Tibial artery (tissue), 4 donors: ENCODE results near the gene COP1.
"Not testable (repeated sequence)": the region's sequence is repeated elsewhere in the genome, so short reads cannot be mapped to it uniquely, and the experiment has no call there.

ENCODE experiments used
- DNase-seq, 2 donors: peaks; one replicate each; pipeline ENCODE4 v3.0.0-alpha.2; 2019
- H3K27ac ChIP-seq, 2 donors: fragments of 200-600 bp; sonication (generic) in 1 of 2; 1 replicate in 1 of 2; 2 replicates in 1 of 2; pipeline ENCODE4 v1.5.1; 2018 to 2019; ENCODE audit warnings: mild to moderate bottlenecking in 1 of 2
- H3K27me3 ChIP-seq, 2 donors: fragments of 200-600 bp; sonication (generic) in 1 of 2; one replicate each; pipeline versions ENCODE4 v1.5.1 to v1.6.0; 2016 to 2019
- H3K36me3 ChIP-seq, 3 donors: fragments of 200-600 bp; sonication (generic) in 2 of 3; one replicate each; pipeline ENCODE4 v1.5.1; 2016 to 2019; ENCODE audit warnings: mild to moderate bottlenecking in 2 of 3
- H3K4me1 ChIP-seq, 4 donors: fragments of 200-600 bp; sonication (generic) in 2 of 4; 1 replicate in 3 of 4; 2 replicates in 1 of 4; pipeline ENCODE4 v1.5.1; 2016 to 2019
- H3K4me3 ChIP-seq, 2 donors: fragments of 200-600 bp; sonication (generic) in 1 of 2; 1 replicate in 1 of 2; 2 replicates in 1 of 2; pipeline ENCODE4 v1.5.1; 2018 to 2019; ENCODE audit warnings: mild to moderate bottlenecking in 2 of 2
- H3K9me3 ChIP-seq, 3 donors: fragments of 200-600 bp; sonication (generic) in 1 of 3; one replicate each; pipeline ENCODE4 v1.5.1; 2016 to 2019
- intact Hi-C: fragments of 100-400 bp; cut with DNase I; formaldehyde crosslinking; loops from one replicate; pipeline ENCODE4 v1.15.0; 2023; ENCODE audit warnings: low total_unique reads
- TF ChIP-seq, protein P1 (sequence below), 2 experiments: fragments of 200-600 bp in 1 of 2; fragments of 450-650 bp in 1 of 2; IDR thresholded peaks; one replicate each; pipeline ENCODE4 v1.5.1; 2017 to 2019; ENCODE audit warnings: antibody characterized with exemption in 2 of 2, mild to moderate bottlenecking in 1 of 2, moderate library complexity in 1 of 2

COP1 gene

DNA sequence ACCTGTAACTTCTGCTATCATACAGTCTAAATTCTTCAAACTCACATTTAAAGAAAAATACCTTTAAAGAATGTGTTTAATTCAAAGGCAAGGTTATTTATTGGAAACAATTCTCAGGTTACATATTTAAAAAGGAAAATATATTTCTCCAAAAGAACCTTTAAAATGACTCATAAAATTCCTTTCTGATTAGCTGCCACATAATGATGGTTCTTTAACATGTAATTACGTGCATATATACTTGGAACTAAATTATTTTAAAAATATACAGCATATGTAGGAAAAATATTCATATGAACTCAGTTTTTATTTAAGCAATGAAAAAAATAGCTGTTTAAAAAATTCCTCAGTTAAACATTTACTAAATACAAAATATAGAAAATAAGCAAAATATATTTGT, 173.6 kb downstream of the COP1 start:
- Histone ChIP-seq H3K27me3 (no peaks in the 10 kb centered on the region), H3K27ac (no peak overlapping the region), H3K4me1 (peaks cover 0 to 18% (median 10%) of the 10 kb centered on the region in 4 donors), H3K9me3 (no peaks in the 10 kb centered on the region), H3K4me3 (no peak overlapping the region), H3K36me3 (peaks cover 7 to 13% (median 9%) of the 10 kb centered on the region in 3 donors)
- no peak for DNase-seq
- TF ChIP-seq, protein P1, sequence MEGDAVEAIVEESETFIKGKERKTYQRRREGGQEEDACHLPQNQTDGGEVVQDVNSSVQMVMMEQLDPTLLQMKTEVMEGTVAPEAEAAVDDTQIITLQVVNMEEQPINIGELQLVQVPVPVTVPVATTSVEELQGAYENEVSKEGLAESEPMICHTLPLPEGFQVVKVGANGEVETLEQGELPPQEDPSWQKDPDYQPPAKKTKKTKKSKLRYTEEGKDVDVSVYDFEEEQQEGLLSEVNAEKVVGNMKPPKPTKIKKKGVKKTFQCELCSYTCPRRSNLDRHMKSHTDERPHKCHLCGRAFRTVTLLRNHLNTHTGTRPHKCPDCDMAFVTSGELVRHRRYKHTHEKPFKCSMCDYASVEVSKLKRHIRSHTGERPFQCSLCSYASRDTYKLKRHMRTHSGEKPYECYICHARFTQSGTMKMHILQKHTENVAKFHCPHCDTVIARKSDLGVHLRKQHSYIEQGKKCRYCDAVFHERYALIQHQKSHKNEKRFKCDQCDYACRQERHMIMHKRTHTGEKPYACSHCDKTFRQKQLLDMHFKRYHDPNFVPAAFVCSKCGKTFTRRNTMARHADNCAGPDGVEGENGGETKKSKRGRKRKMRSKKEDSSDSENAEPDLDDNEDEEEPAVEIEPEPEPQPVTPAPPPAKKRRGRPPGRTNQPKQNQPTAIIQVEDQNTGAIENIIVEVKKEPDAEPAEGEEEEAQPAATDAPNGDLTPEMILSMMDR (IDR thresholded peaks at IDR 0.05), result no peak
- intact Hi-C loops, result no loop called here

- TF ChIP-seq, protein P1 (IDR thresholded peaks at IDR 0.05), result no peak
- peaks cover 0 to 8% (median 4%) of the 10 kb centered on the region in 3 donors for H3K36me3 ChIP-seq
- no peaks in the 10 kb centered on the region for H3K9me3 ChIP-seq
- H3K4me3 ChIP-seq, result no peak overlapping the region
- H3K27me3 ChIP-seq, result no peaks in the 10 kb centered on the region
- H3K27ac ChIP-seq, result no peak overlapping the region
- intact Hi-C loops, result no loop called here
- peaks cover 0 to 18% (median 10%) of the 10 kb centered on the region in 4 donors for H3K4me1 ChIP-seq
- DNase-seq, result no peak
Measured at GRCh38 chr1:176032040-176032645, 174.9 kb downstream of the COP1 start.

DNA sequence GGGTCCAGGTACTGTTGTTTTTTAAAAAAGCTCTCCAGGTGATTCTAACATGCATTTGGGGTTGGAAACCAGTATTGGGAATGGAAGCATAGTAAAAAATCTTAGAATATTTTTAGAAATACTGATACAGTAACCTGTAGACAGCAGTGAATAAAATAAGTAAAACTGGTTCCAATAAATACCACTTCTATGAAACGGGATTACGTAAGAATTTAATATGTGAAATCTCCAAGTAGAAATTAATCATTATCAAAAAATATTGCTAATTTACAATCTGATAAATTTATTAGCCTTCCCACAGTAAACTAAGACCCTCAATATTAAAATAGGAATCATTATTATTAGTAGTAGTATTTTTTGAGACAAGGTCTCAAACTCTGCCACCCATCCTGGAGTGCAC, 177.5 kb downstream of the COP1 start:
- no peaks in the 10 kb centered on the region for H3K9me3 ChIP-seq
- TF ChIP-seq, protein P1 (IDR thresholded peaks at IDR 0.05), result no peak
- intact Hi-C loops, result no loop called here
- H3K4me3 ChIP-seq, result no peak overlapping the region
- H3K4me1 ChIP-seq, result peaks cover 0 to 17% (median 10%) of the 10 kb centered on the region in 4 donors
- H3K36me3 ChIP-seq, result peaks cover 0 to 18% (median 11%) of the 10 kb centered on the region in 3 donors
- H3K27ac ChIP-seq, result no peak overlapping the region
- DNase-seq, result no peak
- H3K27me3 ChIP-seq, result no peaks in the 10 kb centered on the region

DNA sequence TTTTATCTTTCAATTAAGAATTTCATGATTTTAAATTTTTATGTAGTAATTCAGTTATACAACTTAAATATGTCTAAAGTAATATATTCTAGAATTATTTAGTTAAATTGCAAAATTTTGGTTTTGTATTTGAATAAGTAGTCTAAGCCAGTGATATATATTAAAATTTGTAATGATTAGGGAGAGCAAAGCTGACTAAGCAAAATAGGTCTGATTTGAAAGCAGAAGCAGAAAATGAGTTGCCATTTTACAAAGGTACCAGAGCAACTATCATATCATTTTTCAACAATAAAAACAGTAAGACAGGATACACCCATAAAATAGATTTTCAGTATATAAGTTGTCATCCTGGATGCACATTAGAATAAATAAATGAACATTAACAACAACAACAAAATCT, 177.9 kb downstream of the COP1 start:
- Histone ChIP-seq H3K4me1 (peaks cover 0 to 13% (median 7%) of the 10 kb centered on the region in 4 donors), H3K27ac (no peak overlapping the region), H3K9me3 (no peaks in the 10 kb centered on the region), H3K36me3 (peaks cover 0 to 18% (median 11%) of the 10 kb centered on the region in 3 donors), H3K27me3 (no peaks in the 10 kb centered on the region), H3K4me3 (no peak overlapping the region)
- DNase-seq, result no peak
- intact Hi-C loops, result no loop called here
- TF ChIP-seq, protein P1 (IDR thresholded peaks at IDR 0.05), result no peak

DNA sequence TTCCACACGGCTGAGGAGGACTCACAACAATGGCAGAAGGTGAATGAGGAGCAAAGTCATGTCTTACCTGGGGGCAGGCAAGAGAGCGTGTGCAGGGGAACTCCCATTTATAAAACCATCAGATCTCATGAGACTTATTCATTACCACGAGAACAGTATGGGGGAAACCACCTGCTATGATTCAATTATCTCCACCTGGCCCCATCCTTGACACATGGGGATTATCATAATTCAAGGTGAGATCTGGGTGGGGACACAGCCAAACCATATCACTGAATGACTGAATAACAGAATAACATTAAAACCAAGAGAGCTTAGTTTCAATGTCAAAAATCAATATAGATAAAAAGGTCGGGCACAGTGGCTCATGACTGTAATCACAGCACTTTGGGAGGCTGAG, 179.2 kb downstream of the COP1 start:
- H3K4me3 ChIP-seq, H3K4me1 ChIP-seq, H3K27me3 ChIP-seq, H3K9me3 ChIP-seq, H3K27ac ChIP-seq, DNase-seq, intact Hi-C loops: not testable (repeated sequence)
- peaks cover 0 to 18% (median 11%) of the 10 kb centered on the region in 3 donors for H3K36me3 ChIP-seq

DNA sequence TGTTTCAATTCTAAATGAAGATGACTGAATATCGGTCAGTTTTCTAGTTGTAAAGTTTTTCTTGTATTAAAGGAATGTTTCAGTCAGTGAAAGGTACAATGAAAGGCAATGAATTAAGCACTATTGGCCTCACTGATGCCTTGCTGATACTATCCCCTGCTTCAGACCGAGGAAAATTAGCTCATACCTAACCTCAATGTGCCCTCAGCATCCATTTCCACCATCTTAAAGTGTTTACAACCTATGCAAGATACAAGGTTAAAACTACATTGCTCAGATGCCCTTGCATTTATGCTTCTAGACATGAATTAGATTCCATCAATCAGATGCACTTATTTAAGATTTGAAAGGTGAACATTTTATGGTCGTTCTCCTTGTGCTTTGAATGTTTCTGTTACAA, 184.5 kb downstream of the COP1 start:
- TF ChIP-seq, protein P1 (IDR thresholded peaks at IDR 0.05), result no peak
- no peaks in the 10 kb centered on the region for H3K9me3 ChIP-seq
- DNase-seq, result no peak
- H3K4me3 ChIP-seq, result no peak overlapping the region
- H3K27ac ChIP-seq, result no peak overlapping the region
- no peaks in the 10 kb centered on the region for H3K27me3 ChIP-seq
- H3K36me3 ChIP-seq, result peaks cover 16 to 25% (median 23%) of the 10 kb centered on the region in 3 donors
- no peaks in the 10 kb centered on the region for H3K4me1 ChIP-seq
- intact Hi-C loops, result no loop called here
